Natural killer cell (primary cell): ENCODE measurements around the gene BNC1. TPM values are rescaled to one million over a fixed set of nuclear protein-coding genes. Genes with fewer than 3 reads are reported as not detected.
A peak's percentile ranks its signal among the peaks of the same experiment; 100 is the strongest.

ENCODE experiments used
- ATAC-seq, 3 donors: fragments of 150-1000 bp in 2 of 3; fragments of 200-7000 bp in 1 of 3; cut with Tn5 transposase; 1 replicate in 1 of 3; 2 replicates in 2 of 3; pipeline ENCODE4 v1.10.0; 2021; ENCODE audit warnings: mild to moderate bottlenecking in 2 of 3, moderate library complexity in 2 of 3
- DNase-seq, 2 donors: peaks; one replicate each; pipeline versions ENCODE4 v3.0.0 to v3.0.0-alpha.2; 2013 to 2021; ENCODE audit warnings: mixed read lengths in 1 of 2
- H3K27ac ChIP-seq: one replicate; pipeline ENCODE4 v1.5.1; 2013; ENCODE audit warnings: mild to moderate bottlenecking, low read length
- H3K27me3 ChIP-seq: one replicate; pipeline ENCODE4 v1.6.1; 2013; ENCODE audit warnings: low read length; ENCODE audit not compliant: control insufficient read depth, insufficient read depth
- H3K36me3 ChIP-seq: one replicate; pipeline ENCODE4 v1.6.1; 2013; ENCODE audit warnings: low read length; ENCODE audit not compliant: control insufficient read depth, insufficient read depth
- H3K4me1 ChIP-seq: one replicate; pipeline ENCODE4 v1.6.1; 2013; ENCODE audit warnings: low read length; ENCODE audit not compliant: control insufficient read depth, insufficient read depth
- H3K4me3 ChIP-seq: one replicate; pipeline ENCODE4 v1.5.1; 2013; ENCODE audit warnings: low read length
- H3K9me3 ChIP-seq: one replicate; pipeline ENCODE4 v1.6.1; 2013; ENCODE audit warnings: low read length; ENCODE audit not compliant: control insufficient read depth, insufficient read depth
- H3K27ac Mint-ChIP-seq, 2 donors: one replicate each; pipeline ENCODE4 v1.8.0; 2022; ENCODE audit warnings: mild to moderate bottlenecking in 2 of 2, mixed read lengths in 2 of 2, moderate library complexity in 1 of 2
- H3K27me3 Mint-ChIP-seq, 2 donors: one replicate each; pipeline ENCODE4 v1.8.0; 2022; ENCODE audit warnings: low read depth in 2 of 2, mixed read lengths in 2 of 2
- H3K36me3 Mint-ChIP-seq: one replicate; pipeline ENCODE4 v1.8.0; 2022; ENCODE audit warnings: mixed read lengths
- H3K4me1 Mint-ChIP-seq, 2 donors: one replicate each; pipeline ENCODE4 v1.8.0; 2022; ENCODE audit warnings: mixed read lengths in 2 of 2
- H3K4me3 Mint-ChIP-seq: one replicate; pipeline ENCODE4 v1.8.0; 2022; ENCODE audit warnings: mild to moderate bottlenecking, moderate library complexity, mixed read lengths
- H3K9me3 Mint-ChIP-seq, 2 donors: one replicate each; pipeline ENCODE4 v1.8.0; 2022; ENCODE audit warnings: mixed read lengths in 2 of 2
- CTCF ChIP-seq: fragments of 200-600 bp; IDR thresholded peaks from one replicate; pipeline ENCODE4 v1.8.0; 2022; ENCODE audit warnings: antibody characterized with exemption
- WGBS: methylation state at CpG from one replicate; pipeline ENCODE4 v1.1.7; 2013; ENCODE audit warnings: missing lambda C conversion rate; ENCODE audit not compliant: insufficient coverage; 5-methylcytosine and 5-hydroxymethylcytosine counted together
- intact Hi-C: fragments of 100-400 bp; cut with micrococcal nuclease; formaldehyde crosslinking; loops from one replicate; pipeline ENCODE4 v1.14.2; 2022
- total RNA-seq, 4 donors: library from RNA; stranded (reverse); fragments of 120-200 nt in 1 of 4; gene quantifications; one replicate each; pipeline versions ENCODE4 v1.2.3 to v1.2.4, GENCODE V29; 2013 to 2022

The BNC1 gene
- total RNA-seq, 3 donors from 2014 or later (not counting 1 experiment from before 2014, with no cell fraction given) = not detected

DNA sequence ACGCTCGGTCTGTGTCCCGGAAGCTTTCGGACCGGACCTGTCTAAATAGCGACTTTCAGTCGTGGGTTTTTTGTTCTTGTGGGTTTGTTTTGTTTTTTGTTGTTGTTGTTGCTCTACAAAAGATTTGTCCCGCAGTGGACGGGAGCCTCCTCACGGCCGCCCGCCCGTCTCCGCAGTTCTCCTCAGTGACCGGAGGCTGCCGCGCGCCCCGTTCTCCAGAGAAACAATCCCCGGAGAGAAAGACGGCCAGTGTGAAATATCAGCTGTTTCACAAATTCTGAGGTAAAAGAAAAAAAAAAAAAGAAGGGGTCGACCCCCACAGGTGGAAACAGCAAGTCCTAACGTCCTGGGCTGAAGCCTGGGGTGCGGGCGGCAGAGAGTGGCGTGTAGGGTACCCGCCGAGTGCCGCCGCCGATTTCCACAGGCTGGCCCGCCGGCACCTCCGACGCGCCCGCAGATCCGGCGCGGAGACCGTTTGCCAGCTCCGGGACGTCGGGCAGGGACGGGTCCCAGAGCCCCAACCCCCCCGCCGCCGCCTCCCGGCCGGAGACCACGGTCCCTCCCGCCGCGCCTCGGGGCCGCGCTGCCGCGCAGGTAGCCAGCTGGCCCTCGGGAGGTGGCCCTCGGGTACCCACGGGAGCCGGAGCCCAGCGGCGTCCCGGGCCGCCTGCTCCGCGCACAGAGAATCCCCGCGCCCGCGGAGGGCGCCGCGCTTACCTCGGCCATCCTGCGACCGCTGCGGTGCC, 478 bp downstream of the BNC1 start:
- Mint-ChIP-seq H3K27me3 (peaks cover 54 to 83% of the 10 kb centered on the region in 2 donors), H3K27ac (no peak overlapping the region), H3K9me3 (no peaks in the 10 kb centered on the region), H3K4me3 (peak overlapping the region; percentile 78), H3K36me3 (peaks cover 8% of the 10 kb centered on the region), H3K4me1 (peaks cover 0 to 10% of the 10 kb centered on the region in 2 donors)
- intact Hi-C loops = no loop called here
- DNase-seq = no peak
- peaks cover 7% of the 10 kb centered on the region for H3K4me1 ChIP-seq
- WGBS = 10% methylated on average over 80 of the region's 80 CpGs
- H3K9me3 ChIP-seq = no peaks in the 10 kb centered on the region
- H3K36me3 ChIP-seq = no peaks in the 10 kb centered on the region
- H3K27me3 ChIP-seq = peaks cover 33% of the 10 kb centered on the region
- H3K4me3 ChIP-seq = no peak overlapping the region
- no peak for ATAC-seq
- no peak overlapping the region for H3K27ac ChIP-seq
- no peak for TF ChIP-seq CTCF

GRCh38 chr15:83283138-83283812, 1.2 kb downstream of the BNC1 start:
- no peak for ATAC-seq
- intact Hi-C loops = no loop called here
- Histone ChIP-seq H3K4me3 (no peak overlapping the region), H3K27me3 (peaks cover 33% of the 10 kb centered on the region), H3K4me1 (peaks cover 7% of the 10 kb centered on the region), H3K9me3 (no peaks in the 10 kb centered on the region), H3K36me3 (no peaks in the 10 kb centered on the region), H3K27ac (no peak overlapping the region)
- H3K36me3 Mint-ChIP-seq = peaks cover 8% of the 10 kb centered on the region
- H3K27ac Mint-ChIP-seq = no peak overlapping the region
- TF ChIP-seq CTCF = no peak
- H3K27me3 Mint-ChIP-seq = peaks cover 53 to 83% of the 10 kb centered on the region in 2 donors
- peak overlapping the region; percentile 78 for H3K4me3 Mint-ChIP-seq
- 4% methylated on average over 70 of the region's 70 CpGs for WGBS
- H3K4me1 Mint-ChIP-seq = peaks cover 0 to 10% of the 10 kb centered on the region in 2 donors
- H3K9me3 Mint-ChIP-seq = no peaks in the 10 kb centered on the region
- DNase-seq = no peak

- peak overlapping the region; percentile 28 for H3K4me3 Mint-ChIP-seq
- H3K27me3 ChIP-seq = peaks cover 38% of the 10 kb centered on the region
- DNase-seq (no peak), ATAC-seq (no peak)
- H3K4me1 ChIP-seq = peaks cover 7% of the 10 kb centered on the region
- H3K9me3 ChIP-seq = no peaks in the 10 kb centered on the region
- H3K27ac Mint-ChIP-seq = no peak overlapping the region
- H3K9me3 Mint-ChIP-seq = no peaks in the 10 kb centered on the region
- H3K27ac ChIP-seq = no peak overlapping the region
- H3K4me1 Mint-ChIP-seq = peaks cover 0 to 10% of the 10 kb centered on the region in 2 donors
- no peaks in the 10 kb centered on the region for H3K36me3 ChIP-seq
- H3K36me3 Mint-ChIP-seq = peaks cover 8% of the 10 kb centered on the region
- H3K4me3 ChIP-seq = no peak overlapping the region
- H3K27me3 Mint-ChIP-seq = peaks cover 50 to 83% of the 10 kb centered on the region in 2 donors
- intact Hi-C loops = no loop called here
- TF ChIP-seq CTCF = no peak
- WGBS = 6% methylated on average over 9 of the region's 10 CpGs
Observed at GRCh38 chr15:83282776-83283137, 1.7 kb downstream of the BNC1 start.
